ENCODE results near the gene TIAM2. TPM values are rescaled to one million over a fixed set of nuclear protein-coding genes. Genes with fewer than 3 reads are reported as not detected.
"Not testable (repeated sequence)": the region's sequence is repeated elsewhere in the genome, so short reads cannot be mapped to it uniquely, and the experiment has no call there.

TIAM2 gene
- total RNA-seq, 2 donors from 2014 or later: 2.5 to 12.5 TPM

DNA sequence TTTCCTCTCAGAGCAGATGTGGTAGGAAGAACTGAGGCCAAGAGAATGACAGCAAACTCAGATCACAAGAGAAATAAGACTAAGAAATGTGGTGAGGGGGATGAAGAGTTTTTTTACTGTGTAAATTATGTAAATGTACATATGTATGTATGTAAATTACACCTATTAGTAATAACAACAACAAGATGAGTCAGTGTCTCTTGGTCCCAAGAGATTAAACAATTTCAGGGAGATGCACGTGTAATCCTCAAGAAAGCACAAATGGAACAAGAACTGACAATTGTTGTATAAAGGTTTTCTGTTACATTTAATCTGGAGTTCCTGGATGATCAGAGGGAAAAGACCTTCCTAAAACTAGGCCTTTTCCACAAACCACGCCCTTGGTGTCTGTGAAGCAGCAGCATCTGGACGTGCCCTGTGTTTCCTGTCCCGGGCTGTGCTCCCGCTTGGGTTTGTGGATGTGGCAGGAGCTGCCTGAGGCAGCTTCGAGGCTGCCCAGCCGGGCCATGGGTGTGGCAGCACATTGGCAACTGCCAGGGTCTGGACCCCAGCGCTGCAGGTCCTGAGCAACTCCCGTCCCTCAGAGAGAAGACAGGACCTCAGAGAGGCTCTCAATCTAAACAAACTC, 269.7 kb downstream of the TIAM2 start:
- DNase-seq (ENCODE audit: low spot score in 2 of 2) (no peak), ATAC-seq (no peak)
- Mint-ChIP-seq H3K9me3 (no peaks in the 10 kb centered on the region), H3K27ac (peak overlapping the region in 1 of 2 donors; percentile 13), H3K36me3 (peaks cover 4% of the 10 kb centered on the region in 2 donors)

DNA sequence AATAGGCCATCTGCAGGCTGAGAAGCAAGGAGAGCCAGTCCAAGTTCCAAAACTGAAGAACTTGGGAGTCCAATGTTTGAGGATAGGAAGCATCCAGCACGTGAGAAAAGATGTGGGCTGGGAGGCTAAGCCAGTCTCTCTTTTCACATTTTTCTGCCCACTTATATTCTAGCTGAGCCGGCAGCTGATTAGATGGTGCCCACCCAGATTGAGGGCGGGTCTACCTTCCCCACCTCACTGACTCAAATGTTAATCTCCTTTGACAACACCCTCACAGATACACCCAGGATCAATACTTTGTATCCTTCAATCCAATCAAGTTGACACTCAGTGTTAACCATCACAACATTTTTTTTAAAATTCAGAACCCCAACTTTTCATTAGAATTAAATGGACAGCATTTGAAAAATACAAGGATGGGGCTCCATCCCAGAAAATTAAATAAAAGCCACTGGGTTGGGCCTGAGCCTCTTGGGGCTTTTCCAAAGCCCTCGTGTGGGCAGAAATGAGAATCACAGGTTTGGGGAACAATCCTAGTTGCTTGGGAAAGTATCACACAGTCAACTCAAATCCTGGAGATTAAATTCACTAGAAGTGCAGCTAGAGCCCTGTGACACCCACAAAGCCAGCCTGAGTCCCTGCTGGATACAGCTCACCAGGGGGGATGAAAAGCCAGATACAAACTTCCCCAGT, 270.9 kb downstream of the TIAM2 start:
- Mint-ChIP-seq H3K9me3 (no peaks in the 10 kb centered on the region), H3K36me3 (peaks cover 4 to 8% of the 10 kb centered on the region in 2 donors), H3K27ac (no peak overlapping the region)
- DNase-seq (ENCODE audit: low spot score in 2 of 2) (no peak), ATAC-seq (no peak)

DNA sequence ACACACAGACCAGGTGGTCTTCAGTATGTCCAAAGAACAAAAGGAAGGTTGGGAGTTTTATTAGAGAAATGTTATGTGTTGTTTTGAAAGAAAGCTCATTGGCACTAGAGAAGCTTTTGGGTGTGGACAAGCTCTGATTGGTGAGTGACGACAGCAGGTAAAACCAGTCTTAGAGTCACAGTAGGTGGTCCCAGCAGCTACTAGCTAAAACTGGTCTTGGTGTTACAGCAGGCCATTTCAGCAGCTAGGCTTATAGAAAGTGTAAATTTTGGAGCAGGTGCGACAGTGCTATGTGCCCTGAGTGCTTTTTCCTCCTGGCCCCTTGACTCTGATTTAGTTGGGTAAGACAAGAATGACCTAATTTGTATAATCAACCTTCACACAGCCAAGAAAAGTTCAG, 272.3 kb downstream of the TIAM2 start:
- H3K36me3 Mint-ChIP-seq: peaks cover 4 to 10% of the 10 kb centered on the region in 2 donors
- no peaks in the 10 kb centered on the region for H3K9me3 Mint-ChIP-seq
- DNase-seq (ENCODE audit: low spot score in 2 of 2) (no peak), ATAC-seq (no peak)
- H3K27ac Mint-ChIP-seq: no peak overlapping the region

DNA sequence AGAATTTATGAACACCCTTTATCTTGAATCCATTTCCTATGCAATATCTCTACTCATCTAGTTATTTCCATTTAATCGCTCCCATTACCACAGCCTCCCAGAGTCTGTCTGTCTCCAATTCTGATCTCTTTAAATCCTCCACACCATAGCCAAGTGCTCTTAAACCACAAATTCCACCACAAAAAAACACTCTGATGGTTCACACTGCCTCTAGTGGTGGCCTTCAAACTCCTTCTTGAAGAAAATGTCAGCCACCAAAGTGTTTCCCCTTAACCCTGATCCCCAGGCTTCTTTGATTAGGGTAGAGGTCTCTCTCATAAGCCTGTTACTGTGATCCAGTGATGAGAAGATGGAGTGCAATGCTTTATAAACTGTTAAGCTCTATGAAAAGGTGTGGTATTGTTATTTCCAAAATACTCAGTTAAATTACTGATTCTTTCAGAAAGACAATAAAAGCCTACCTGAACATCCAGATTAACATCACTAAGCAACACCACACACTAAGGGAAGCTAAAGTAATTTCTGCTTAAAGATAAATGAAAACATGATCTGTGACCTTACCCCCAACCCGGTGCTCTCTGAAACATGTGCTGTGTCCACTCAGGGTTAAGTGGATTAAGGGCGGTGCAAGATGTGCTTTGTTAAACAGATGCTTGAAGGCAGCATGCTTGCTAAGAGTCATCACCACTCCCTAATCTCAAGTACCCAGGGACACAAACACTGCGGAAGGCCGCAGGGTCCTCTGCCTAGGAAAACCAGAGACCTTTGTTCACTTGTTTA, 273.2 kb downstream of the TIAM2 start:
- ATAC-seq: peak; percentile 39 to 49
- not testable (repeated sequence) for H3K9me3 Mint-ChIP-seq; H3K27ac Mint-ChIP-seq; DNase-seq (ENCODE audit: low spot score in 2 of 2)
- H3K36me3 Mint-ChIP-seq: peaks cover 4 to 15% of the 10 kb centered on the region in 2 donors

DNA sequence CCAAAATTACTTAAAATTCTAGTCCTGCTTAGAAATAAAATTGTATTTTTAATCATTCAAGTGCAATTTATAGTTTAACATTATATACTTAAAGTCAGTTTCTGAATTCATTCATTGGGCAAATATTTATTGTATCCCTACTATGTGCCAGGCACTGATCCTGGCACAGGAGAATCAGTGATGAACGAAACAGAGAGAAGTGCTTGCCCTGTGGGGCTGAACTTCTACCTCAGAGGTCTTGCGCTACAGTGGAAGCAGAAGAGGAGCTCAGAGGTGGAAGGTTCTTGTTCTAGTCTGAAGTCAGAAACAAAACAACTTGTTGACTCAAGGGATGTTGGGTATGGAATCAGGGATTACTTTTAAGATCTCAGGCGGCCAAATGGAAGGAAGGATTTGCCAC, 274.6 kb downstream of the TIAM2 start:
- no peak for DNase-seq (ENCODE audit: low spot score in 2 of 2)
- Mint-ChIP-seq H3K36me3 (peaks cover 0 to 15% of the 10 kb centered on the region in 2 donors), H3K27ac (no peak overlapping the region), H3K9me3 (no peaks in the 10 kb centered on the region)
- no peak for ATAC-seq

DNA sequence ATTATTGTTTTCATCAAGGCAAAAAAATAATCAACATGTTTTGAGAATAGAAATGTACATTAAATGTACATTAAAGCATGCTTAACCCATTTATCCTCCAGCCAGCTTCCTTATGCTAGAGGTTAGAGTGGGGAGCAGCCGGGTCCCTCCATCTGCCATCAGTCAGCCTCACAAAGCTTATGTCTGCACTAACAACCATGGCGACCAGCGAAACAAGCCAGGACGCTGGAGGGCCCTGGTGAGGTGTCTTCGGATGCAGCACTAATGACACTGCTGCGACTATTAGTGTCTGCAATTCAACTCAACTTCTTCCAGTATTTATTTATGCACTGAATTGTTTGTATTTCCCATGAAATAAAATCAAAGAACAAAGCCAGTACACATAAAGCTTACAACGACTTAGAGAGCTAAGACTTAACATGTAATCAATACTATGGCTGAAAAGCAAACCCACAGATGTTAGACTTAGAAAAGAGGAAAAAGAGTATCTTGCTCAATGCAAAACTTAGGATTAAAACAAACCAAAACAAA, 275.5 kb downstream of the TIAM2 start:
- Mint-ChIP-seq H3K9me3 (no peaks in the 10 kb centered on the region), H3K27ac (no peak overlapping the region), H3K36me3 (peaks cover 0 to 15% of the 10 kb centered on the region in 2 donors)
- DNase-seq (ENCODE audit: low spot score in 2 of 2): no peak
- ATAC-seq: no peak

DNA sequence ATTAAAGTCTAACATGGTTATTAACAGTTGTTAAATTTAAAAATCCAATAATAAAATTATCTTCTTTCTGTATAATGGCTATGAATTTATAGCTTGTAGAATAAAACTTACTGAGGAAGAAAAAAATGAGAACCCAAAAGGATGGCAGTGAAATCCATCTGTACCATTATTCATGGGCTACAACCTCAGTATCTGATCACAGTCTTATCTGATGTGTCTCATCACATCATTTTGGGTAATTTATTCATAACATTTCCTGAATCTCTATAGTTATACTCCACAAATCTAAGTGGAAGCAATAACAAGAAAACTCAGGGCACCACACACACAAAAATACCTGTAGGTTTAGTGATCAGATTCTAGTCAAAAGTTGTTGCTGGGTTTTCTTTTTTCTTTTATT, 276.0 kb downstream of the TIAM2 start:
- Mint-ChIP-seq H3K36me3 (peaks cover 0 to 15% of the 10 kb centered on the region in 2 donors), H3K9me3 (no peaks in the 10 kb centered on the region)
- ATAC-seq: no peak

DNA sequence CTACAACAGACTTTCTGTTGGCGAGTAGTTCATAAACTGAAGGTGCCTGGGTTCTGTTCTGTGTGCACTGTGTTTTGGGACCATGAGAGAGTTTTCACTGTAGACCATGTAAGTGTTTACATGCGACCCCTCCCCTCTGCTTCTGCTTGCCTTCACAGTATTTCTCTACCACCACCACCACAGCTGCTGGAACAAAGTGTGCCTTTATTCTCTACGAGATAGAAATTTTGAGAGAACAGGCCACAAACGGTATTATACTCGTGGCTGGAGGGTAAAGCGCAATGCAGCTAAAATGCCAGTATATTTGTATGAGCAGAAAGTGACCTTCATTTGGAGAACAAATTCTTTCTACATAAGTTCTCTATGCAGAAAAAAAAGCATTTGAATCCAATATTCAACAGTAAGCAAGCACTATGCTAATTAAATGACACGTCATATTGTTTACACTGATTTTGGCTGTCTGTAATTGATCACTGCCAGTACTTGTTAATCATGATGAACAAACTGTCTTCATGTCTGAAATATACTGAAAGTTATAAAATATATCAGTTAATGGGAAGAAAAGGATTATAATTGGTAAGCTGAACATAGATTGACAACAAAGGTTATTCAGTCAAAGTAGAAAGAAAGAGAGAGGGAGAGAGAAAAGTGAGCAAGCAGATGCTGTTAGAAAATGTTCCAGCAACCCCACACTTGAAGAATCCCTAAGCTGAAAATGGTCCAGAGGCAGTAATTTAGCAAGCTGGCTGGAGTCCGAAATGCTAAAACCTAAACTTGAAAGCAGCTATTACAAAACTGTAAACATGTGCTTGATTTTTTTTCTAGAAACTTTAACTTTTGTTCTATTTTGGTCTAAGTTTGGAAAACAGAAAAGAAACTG, 277.5 kb downstream of the TIAM2 start:
- DNase-seq (ENCODE audit: low spot score in 2 of 2) (no peak), ATAC-seq (no peak)
- H3K27ac Mint-ChIP-seq: peak overlapping the region in 1 of 2 donors; percentile 35
- no peaks in the 10 kb centered on the region for H3K9me3 Mint-ChIP-seq
- H3K36me3 Mint-ChIP-seq: peaks cover 0 to 15% of the 10 kb centered on the region in 2 donors

More for the DNA sequence above, 276.0 kb downstream of the TIAM2 start:
- H3K27ac Mint-ChIP-seq: no peak overlapping the region
- no peak for DNase-seq (ENCODE audit: low spot score in 2 of 2)

DNA sequence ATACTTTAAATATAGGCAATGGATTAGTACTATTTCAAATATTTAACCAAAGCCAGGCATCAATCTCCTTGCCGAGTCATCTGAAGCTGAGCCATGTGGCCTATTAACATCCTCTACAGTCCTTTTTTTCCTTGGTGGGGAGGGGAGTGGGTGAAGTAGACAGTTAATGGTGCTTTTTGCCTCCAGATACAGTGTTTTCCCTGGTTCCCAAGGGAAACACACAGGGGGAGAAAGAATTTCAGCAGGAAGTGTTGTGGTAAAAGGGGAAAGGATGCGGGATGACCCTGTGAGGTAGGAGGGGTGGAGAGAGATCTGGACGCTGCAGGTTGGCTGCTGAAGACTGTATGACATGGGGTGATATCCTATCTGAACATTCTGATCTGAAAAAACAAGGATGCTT, 278.3 kb downstream of the TIAM2 start:
- H3K27ac Mint-ChIP-seq: peak overlapping the region in 1 of 2 donors; percentile 21
- DNase-seq (ENCODE audit: low spot score in 2 of 2) (no peak), ATAC-seq (no peak)
- H3K36me3 Mint-ChIP-seq: peaks cover 0 to 15% of the 10 kb centered on the region in 2 donors
- H3K9me3 Mint-ChIP-seq: no peaks in the 10 kb centered on the region

DNA sequence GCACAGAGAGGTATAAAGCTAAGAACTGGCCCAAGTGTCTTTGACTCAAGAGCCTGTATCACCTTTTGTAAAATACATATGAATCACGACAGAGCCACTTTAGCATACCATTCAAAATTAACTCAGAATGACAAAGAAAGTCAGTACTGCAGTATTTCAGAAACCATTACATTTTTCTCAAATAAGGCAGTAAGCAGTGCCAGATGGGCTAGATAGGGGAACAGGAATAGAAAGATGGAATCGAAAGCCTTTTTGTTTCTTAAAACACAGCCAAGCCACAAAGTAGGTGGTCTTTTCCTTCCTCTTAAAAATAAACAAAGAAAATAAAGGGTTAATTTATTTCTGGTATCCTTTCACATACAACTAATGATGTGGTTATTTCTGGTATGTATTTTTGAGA, 279.0 kb downstream of the TIAM2 start:
- no peaks in the 10 kb centered on the region for H3K9me3 Mint-ChIP-seq

DNA sequence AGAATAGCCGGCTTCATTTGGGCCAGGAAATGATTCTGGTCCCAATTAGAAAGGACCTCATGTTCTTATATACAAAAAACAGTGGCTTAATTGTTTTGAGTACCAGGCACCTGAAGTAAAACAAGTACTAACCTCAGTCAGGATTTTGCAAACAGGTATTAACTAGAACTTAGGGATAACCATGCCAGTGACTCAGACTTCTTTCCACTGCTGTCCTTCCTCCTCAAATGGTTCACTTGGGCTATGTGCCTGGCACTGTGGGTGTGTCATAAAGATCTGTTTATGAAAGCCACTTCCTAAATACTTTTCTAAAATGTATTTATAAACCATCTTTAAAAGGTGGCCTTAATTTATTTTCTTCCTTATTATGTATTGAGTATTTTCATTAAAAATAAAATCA, 279.4 kb downstream of the TIAM2 start:
- H3K27ac Mint-ChIP-seq: no peak overlapping the region
- H3K9me3 Mint-ChIP-seq: no peaks in the 10 kb centered on the region
- DNase-seq (ENCODE audit: low spot score in 2 of 2) (no peak), ATAC-seq (no peak)
- H3K36me3 Mint-ChIP-seq: peaks cover 0 to 14% of the 10 kb centered on the region in 2 donors

More for the DNA sequence above, 279.0 kb downstream of the TIAM2 start:
- ATAC-seq (no peak), DNase-seq (ENCODE audit: low spot score in 2 of 2) (no peak)
- H3K27ac Mint-ChIP-seq: no peak overlapping the region
- H3K36me3 Mint-ChIP-seq: peaks cover 0 to 15% of the 10 kb centered on the region in 2 donors

DNA sequence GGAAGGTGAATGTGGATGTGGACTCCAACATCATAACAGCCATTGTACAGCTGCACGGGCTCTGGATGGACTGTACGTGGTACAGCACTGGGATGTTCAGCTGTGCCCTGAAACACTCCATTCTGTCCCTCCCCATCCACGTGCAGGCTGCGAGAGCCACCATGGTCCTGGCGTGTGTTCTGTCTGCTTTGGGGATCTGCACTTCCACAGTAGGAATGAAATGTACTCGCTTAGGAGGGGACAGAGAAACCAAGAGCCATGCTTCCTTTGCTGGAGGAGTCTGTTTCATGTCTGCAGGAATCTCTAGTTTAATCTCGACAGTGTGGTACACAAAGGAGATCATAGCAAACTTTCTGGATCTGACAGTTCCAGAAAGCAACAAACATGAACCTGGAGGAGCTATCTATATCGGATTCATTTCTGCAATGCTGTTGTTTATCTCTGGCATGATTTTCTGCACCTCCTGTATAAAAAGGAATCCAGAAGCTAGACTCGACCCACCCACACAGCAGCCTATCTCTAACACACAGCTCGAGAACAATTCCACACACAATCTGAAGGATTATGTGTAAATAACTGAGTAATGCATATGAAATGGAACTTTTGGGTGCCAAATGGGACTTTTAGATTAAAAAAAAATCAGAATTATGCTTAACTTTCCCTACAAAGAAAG, 280.8 kb downstream of the TIAM2 start:
- Mint-ChIP-seq H3K27ac (no peak overlapping the region), H3K36me3 (peaks cover 6 to 13% of the 10 kb centered on the region in 2 donors), H3K9me3 (no peaks in the 10 kb centered on the region)
- ATAC-seq (no peak), DNase-seq (ENCODE audit: low spot score in 2 of 2) (no peak)

DNA sequence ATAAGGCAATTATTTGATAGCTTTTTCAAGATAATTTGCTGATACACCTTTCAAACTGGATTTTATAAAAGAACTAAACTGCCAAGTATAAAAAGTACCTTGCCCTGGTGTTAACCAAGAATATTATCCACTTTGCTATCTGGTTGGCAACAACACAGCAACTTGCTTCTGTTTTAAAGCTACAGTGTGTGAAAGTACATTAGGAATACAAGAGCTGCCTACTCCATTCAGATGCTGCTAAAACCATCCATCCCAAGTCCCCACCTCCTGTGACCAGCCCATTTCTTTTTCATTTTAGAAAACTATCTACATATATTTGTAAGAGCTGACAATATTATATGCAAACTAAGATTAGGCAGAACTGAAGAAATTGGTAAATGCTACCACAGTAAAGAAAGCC, 281.5 kb downstream of the TIAM2 start:
- ATAC-seq: no peak
- no peaks in the 10 kb centered on the region for H3K9me3 Mint-ChIP-seq
- H3K27ac Mint-ChIP-seq: no peak overlapping the region
- DNase-seq (ENCODE audit: low spot score in 2 of 2): no peak
- peaks cover 6 to 13% of the 10 kb centered on the region in 2 donors for H3K36me3 Mint-ChIP-seq

DNA sequence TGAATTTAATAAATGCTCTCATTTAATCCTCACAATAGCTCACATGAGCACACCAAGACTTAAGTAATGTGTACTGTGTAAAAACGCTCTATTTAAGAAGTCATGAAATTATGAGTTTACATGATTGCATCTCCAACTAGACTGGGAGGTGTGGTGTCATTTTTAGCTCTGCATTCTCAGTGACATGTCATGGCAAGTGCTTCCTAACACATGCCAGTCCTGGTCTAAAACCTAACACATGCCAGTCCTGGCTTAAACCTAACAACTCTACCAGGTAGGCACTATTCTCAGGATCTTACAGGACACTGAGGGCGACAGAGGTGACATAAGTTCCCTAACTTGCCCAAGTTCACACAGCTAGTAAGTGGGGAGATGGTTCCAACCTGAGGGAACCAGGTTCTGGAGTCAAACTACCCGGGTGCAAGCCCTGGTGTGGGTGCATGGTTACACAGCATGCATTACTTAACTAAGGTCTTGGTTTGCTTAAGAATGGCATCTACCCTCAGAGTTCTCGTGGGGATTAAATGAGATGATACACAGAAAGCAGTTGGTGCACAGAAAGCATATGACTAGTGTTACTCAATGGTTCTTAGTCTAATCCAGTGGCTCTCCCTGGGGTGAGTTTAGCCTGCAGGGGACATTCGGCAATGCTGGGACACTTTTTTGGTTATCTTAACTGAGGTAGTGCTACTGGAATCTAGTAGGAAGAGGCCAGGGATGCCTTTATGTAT, 283.4 kb downstream of the TIAM2 start:
- ATAC-seq (no peak), DNase-seq (ENCODE audit: low spot score in 2 of 2) (no peak)
- Mint-ChIP-seq H3K9me3 (no peaks in the 10 kb centered on the region), H3K27ac (peak overlapping the region in 1 of 2 donors; percentile 63), H3K36me3 (peaks cover 6 to 8% of the 10 kb centered on the region in 2 donors)

DNA sequence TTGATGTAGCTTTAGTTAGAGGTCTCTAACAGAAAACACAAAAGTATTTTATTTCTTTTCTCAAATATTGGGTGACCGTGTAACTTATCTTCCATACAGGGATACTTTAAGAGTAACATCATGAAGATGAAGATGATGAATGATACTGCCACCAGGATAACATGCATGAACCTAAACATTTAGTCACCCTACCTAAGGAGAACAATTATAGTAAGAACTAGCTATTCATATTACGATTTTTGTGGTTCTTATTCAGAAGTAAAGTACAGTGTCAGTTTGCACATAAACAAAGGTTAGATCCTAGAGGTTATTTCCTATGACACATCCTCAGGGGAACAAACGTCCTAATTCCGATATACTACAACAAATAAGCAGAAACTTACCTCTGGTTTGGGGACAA, 289.7 kb downstream of the TIAM2 start:
- Mint-ChIP-seq H3K36me3 (peaks cover 6 to 19% of the 10 kb centered on the region in 2 donors), H3K9me3 (no peaks in the 10 kb centered on the region), H3K27ac (no peak overlapping the region)
- no peak for DNase-seq (ENCODE audit: low spot score in 2 of 2)
- peak in 1 of 2 donors; percentile 58 for ATAC-seq

Measured in activated naive CD4-positive, alpha-beta T cell treated with anti-CD3 and anti-CD28 coated beads, Interleukin-2, amount 50 U/mL, for 72 hours (primary cell).